Thoracic aorta (tissue), 2 donors: Measurements from ENCODE around the gene FAAH2. TPM values are rescaled to one million over a fixed set of nuclear protein-coding genes. Genes with fewer than 3 reads are reported as not detected.

Source experiments
- ATAC-seq: fragments of 150-250 bp; one replicate; pipeline ENCODE4 v1.8.0; 2017; ENCODE audit warnings: low read depth; ENCODE audit not compliant: insufficient number of reproducible peaks, low FRiP score
- DNase-seq: peaks from one replicate; pipeline ENCODE4 v3.0.0-alpha.2; 2020; ENCODE audit warnings: low spot score
- H3K27ac ChIP-seq, 2 donors: fragments of 200-600 bp; sonication (generic); 1 replicate in 1 of 2; 2 replicates in 1 of 2; pipeline ENCODE4 v1.5.1; 2016; ENCODE audit warnings: mild to moderate bottlenecking in 2 of 2, moderate library complexity in 2 of 2
- H3K27me3 ChIP-seq: fragments of 200-600 bp; sonication (generic); replicated peaks from 2 replicates; pipeline ENCODE4 v1.6.0; 2016; ENCODE audit warnings: mild to moderate bottlenecking; ENCODE audit not compliant: insufficient read depth
- H3K36me3 ChIP-seq: fragments of 200-600 bp; sonication (generic); one replicate; pipeline ENCODE4 v1.5.1; 2016
- H3K4me1 ChIP-seq, 2 donors: fragments of 200-600 bp; sonication (generic); 1 replicate in 1 of 2; 2 replicates in 1 of 2; pipeline versions ENCODE4 v1.5.1 to v1.6.0; 2016; ENCODE audit warnings: low read depth in 2 of 2, mild to moderate bottlenecking in 1 of 2; ENCODE audit not compliant: control insufficient read depth in 1 of 2
- H3K4me3 ChIP-seq: fragments of 200-600 bp; sonication (generic); 2 replicates; pipeline ENCODE4 v1.5.1; 2016; ENCODE audit warnings: mild to moderate bottlenecking
- H3K9me3 ChIP-seq: fragments of 200-600 bp; sonication (generic); 2 replicates; pipeline ENCODE4 v1.5.1; 2016
- CTCF ChIP-seq: fragments of 200-600 bp; sonication (generic); IDR thresholded peaks from one replicate; pipeline ENCODE4 v1.5.1; 2019; ENCODE audit warnings: antibody characterized with exemption
- total RNA-seq, 2 donors: library from RNA; depleted of rRNA; stranded (reverse); fragments of >200 nt; gene quantifications; one replicate each; pipeline versions ENCODE4 v1.1.0 to v1.2.3, GENCODE V29; 2016

Gene FAAH2
- total RNA-seq, 2 donors from 2014 or later: 1.2 TPM; not detected in 1

- ATAC-seq (no peak), DNase-seq (no peak)
- no peaks in the 10 kb centered on the region for H3K36me3 ChIP-seq
- no peak overlapping the region for H3K4me3 ChIP-seq
- H3K4me1 ChIP-seq: no peaks in the 10 kb centered on the region
- no peak overlapping the region for H3K27ac ChIP-seq
- no peaks in the 10 kb centered on the region for H3K27me3 ChIP-seq
- TF ChIP-seq CTCF: no peak
- H3K9me3 ChIP-seq: no peaks in the 10 kb centered on the region
Observed at GRCh38 chrX:57451426-57452020, 165.0 kb downstream of the FAAH2 start.

DNA sequence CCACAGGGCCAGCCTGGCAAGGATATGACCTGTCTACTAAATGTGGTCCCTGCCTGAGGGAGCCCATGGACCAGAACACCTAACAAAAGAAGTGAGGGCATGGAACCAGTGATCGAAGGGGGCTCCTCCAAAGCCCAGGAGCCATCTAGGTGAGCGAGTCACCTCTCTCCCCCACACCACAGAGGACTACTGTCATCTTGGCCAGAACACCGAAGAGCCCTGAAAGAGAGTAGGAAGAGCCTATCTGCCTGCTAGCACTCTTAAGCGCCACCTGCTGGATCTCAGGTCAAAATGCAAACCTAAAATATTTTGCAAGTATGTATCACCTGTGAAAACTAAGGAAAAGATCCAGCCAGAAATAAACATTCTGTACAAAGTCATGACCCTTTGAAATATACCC lies 167.4 kb downstream of the FAAH2 start:
- no peak for DNase-seq
- Histone ChIP-seq H3K36me3 (no peaks in the 10 kb centered on the region), H3K4me3 (no peak overlapping the region), H3K27ac (no peak overlapping the region), H3K9me3 (no peaks in the 10 kb centered on the region), H3K27me3 (no peaks in the 10 kb centered on the region), H3K4me1 (no peaks in the 10 kb centered on the region)
- no peak for ATAC-seq
- no peak for TF ChIP-seq CTCF

DNA sequence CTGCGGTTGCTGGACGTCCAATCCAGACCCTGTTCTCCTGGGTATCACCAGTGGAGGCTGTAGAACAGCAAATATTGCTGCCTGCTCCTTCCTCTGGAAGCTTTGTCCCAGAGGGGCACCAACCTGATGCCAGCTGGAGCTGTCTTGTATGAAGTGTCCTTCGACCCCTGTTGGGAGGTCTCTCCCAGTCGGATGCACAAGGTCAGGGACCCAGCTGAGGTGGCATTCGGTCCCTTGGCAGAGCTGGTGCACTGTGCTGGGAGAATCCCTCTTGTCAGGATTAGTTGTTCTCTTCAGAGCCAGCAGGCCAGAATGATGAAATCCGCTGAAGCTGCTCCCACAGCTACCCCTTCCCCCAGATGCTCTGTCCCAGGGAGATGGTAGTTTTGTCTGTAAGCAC lies 195.0 kb downstream of the FAAH2 start:
- no peak for TF ChIP-seq CTCF
- H3K4me1 ChIP-seq: no peaks in the 10 kb centered on the region
- H3K9me3 ChIP-seq: no peaks in the 10 kb centered on the region
- no peak for DNase-seq
- H3K4me3 ChIP-seq: no peak overlapping the region
- no peak for ATAC-seq
- H3K36me3 ChIP-seq: no peaks in the 10 kb centered on the region
- H3K27ac ChIP-seq: no peak overlapping the region
- H3K27me3 ChIP-seq: no peaks in the 10 kb centered on the region

DNA sequence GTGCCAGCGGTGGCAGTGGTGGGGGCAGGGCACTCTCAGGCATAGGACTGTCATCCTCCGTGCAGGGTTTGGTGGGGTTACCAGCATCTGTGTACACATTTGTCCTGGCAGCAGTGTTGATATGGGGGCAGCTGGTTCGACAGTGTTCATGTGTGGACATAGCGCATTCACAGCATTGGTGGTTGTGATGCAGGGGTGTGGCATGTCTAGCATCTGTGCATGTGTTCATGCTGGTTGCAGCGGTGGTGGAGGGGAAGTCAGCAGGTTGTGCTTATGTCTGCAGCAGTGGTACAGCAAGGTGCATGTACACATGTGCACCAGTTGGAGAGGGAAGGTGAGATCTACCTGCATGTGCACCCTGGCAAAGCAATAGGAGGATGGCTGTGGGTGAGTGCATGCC lies 230.0 kb downstream of the FAAH2 start:
- Histone ChIP-seq H3K36me3 (no peaks in the 10 kb centered on the region), H3K4me3 (no peak overlapping the region), H3K27me3 (no peaks in the 10 kb centered on the region), H3K9me3 (no peaks in the 10 kb centered on the region), H3K4me1 (no peaks in the 10 kb centered on the region), H3K27ac (no peak overlapping the region)
- DNase-seq: no peak
- no peak for ATAC-seq
- TF ChIP-seq CTCF: no peak

GRCh38 chrX:57519578-57520118 lies 233.1 kb downstream of the FAAH2 start:
- Histone ChIP-seq H3K27me3 (no peaks in the 10 kb centered on the region), H3K27ac (no peak overlapping the region), H3K4me3 (no peak overlapping the region), H3K4me1 (no peaks in the 10 kb centered on the region), H3K9me3 (no peaks in the 10 kb centered on the region), H3K36me3 (no peaks in the 10 kb centered on the region)
- ATAC-seq: no peak
- no peak for TF ChIP-seq CTCF
- no peak for DNase-seq
